ENCODE results near the gene DPH7.
"Not testable (repeated sequence)": the region's sequence is repeated elsewhere in the genome, so short reads cannot be mapped to it uniquely, and the experiment has no call there.

DPH7 gene

GRCh38 chr9:137516144-137516917 lies 62.4 kb downstream of the DPH7 start:
- DNase-seq = no peak

- DNase-seq = no peak
These were observed 63.4 kb downstream of the DPH7 start for GRCh38 chr9:137515338-137515724.

- DNase-seq = no peak
These were observed 63.9 kb downstream of the DPH7 start for GRCh38 chr9:137514691-137515337.

GRCh38 chr9:137513801-137514570 lies 64.7 kb downstream of the DPH7 start:
- DNase-seq = not testable (repeated sequence)

GRCh38 chr9:137513136-137513535 lies 65.6 kb downstream of the DPH7 start:
- DNase-seq = not testable (repeated sequence)

- no peak for DNase-seq
These were observed 66.8 kb downstream of the DPH7 start for GRCh38 chr9:137511758-137512463.

- not testable (repeated sequence) for DNase-seq
These were observed 67.6 kb downstream of the DPH7 start for GRCh38 chr9:137511126-137511525.

- DNase-seq = no peak
These were observed 69.5 kb downstream of the DPH7 start for GRCh38 chr9:137509198-137509597.

GRCh38 chr9:137506702-137507171 lies 72.0 kb downstream of the DPH7 start:
- no peak for DNase-seq

- no peak for DNase-seq
These were observed 72.5 kb downstream of the DPH7 start for GRCh38 chr9:137506274-137506673.

GRCh38 chr9:137505421-137506140 lies 73.1 kb downstream of the DPH7 start:
- DNase-seq = no peak

All from NCI-H1092 (cell line).